Measurements from ENCODE around the gene KDM6B. TPM values are rescaled to one million over a fixed set of nuclear protein-coding genes. Genes with fewer than 3 reads are reported as not detected.

Gene KDM6B
- total RNA-seq, 1 donor from 2014 or later, result 2.7 TPM

DNA sequence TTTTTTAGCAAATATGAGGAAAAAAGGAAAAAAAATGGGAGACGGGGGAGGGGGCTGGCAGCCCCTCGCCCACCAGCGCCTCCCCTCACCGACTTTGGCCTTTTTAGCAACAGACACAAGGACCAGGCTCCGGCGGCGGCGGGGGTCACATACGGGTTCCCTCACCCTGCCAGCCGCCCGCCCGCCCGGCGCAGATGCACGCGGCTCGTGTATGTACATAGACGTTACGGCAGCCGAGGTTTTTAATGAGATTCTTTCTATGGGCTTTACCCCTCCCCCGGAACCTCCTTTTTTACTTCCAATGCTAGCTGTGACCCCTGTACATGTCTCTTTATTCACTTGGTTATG, 19.6 kb downstream of the KDM6B start:
- H3K4me3 ChIP-seq (ENCODE audit: low read depth, low read length), result no peak overlapping the region
- TF ChIP-seq, protein P1, sequence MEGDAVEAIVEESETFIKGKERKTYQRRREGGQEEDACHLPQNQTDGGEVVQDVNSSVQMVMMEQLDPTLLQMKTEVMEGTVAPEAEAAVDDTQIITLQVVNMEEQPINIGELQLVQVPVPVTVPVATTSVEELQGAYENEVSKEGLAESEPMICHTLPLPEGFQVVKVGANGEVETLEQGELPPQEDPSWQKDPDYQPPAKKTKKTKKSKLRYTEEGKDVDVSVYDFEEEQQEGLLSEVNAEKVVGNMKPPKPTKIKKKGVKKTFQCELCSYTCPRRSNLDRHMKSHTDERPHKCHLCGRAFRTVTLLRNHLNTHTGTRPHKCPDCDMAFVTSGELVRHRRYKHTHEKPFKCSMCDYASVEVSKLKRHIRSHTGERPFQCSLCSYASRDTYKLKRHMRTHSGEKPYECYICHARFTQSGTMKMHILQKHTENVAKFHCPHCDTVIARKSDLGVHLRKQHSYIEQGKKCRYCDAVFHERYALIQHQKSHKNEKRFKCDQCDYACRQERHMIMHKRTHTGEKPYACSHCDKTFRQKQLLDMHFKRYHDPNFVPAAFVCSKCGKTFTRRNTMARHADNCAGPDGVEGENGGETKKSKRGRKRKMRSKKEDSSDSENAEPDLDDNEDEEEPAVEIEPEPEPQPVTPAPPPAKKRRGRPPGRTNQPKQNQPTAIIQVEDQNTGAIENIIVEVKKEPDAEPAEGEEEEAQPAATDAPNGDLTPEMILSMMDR (conservative IDR thresholded peaks at IDR 0.05; ENCODE audit: low read depth, low read length), result no peak
- no peak for DNase-seq (ENCODE audit: low read depth)

DNA sequence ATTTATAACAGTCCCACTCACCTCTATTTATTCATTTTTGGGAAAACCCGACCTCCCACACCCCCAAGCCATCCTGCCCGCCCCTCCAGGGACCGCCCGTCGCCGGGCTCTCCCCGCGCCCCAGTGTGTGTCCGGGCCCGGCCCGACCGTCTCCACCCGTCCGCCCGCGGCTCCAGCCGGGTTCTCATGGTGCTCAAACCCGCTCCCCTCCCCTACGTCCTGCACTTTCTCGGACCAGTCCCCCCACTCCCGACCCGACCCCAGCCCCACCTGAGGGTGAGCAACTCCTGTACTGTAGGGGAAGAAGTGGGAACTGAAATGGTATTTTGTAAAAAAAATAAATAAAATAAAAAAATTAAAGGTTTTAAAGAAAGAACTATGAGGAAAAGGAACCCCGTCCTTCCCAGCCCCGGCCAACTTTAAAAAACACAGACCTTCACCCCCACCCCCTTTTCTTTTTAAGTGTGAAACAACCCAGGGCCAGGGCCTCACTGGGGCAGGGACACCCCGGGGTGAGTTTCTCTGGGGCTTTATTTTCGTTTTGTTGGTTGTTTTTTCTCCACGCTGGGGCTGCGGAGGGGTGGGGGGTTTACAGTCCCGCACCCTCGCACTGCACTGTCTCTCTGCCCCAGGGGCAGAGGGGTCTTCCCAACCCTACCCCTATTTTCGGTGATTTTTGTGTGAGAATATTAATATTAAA, 20.2 kb downstream of the KDM6B start:
- DNase-seq (ENCODE audit: low read depth), result no peak
- no peak overlapping the region for H3K4me3 ChIP-seq (ENCODE audit: low read depth, low read length)
- TF ChIP-seq, protein P1 (conservative IDR thresholded peaks at IDR 0.05; ENCODE audit: low read depth, low read length), result no peak

DNA sequence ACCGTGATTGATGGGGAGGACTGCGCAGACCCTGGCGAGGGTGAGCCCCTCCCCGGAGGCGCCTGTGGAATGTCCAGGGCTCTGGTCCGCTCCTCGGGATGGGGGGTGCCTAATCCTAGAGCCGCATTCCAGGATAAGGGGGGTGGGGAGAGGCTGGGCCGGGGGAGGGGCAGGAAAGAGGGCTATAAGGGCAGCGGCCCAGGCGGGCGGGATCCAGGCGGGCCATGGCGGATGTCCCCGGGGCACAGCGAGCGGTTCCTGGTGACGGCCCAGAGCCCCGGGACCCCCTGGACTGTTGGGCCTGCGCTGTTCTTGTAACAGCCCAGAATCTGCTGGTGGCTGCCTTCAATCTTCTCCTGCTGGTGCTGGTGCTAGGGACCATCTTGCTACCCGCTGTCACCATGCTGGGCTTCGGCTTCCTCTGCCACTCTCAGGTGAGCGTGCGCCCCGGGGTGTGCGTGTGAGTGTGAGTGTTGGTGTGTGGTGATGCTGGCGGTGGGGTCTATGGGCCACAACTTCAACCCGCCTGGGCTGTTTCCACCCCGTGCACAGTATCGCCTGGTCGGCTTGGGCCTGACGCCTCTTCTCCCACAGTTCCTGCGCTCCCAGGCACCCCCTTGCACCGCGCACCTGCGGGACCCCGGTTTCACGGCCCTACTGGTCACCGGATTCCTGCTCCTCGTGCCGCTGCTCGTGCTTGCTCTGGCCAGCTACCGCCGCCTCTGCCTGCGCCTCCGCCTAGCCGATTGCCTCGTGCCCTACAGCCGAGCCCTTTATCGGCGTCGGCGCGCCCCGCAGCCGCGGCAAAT, 21.0 kb downstream of the KDM6B start, which contains the start of gene TMEM88:
Gene TMEM88 (plus strand): TSS at position 216 of the 809 bp plus-strand sequence. CDS start 9 bp downstream, at position 225.
- DNase-seq (ENCODE audit: low read depth), result no peak
- TF ChIP-seq, protein P1 (conservative IDR thresholded peaks at IDR 0.05; ENCODE audit: low read depth, low read length), result no peak
- peak within 1 kb of the TSS; percentile 95 for H3K4me3 ChIP-seq (ENCODE audit: low read depth, low read length)

DNA sequence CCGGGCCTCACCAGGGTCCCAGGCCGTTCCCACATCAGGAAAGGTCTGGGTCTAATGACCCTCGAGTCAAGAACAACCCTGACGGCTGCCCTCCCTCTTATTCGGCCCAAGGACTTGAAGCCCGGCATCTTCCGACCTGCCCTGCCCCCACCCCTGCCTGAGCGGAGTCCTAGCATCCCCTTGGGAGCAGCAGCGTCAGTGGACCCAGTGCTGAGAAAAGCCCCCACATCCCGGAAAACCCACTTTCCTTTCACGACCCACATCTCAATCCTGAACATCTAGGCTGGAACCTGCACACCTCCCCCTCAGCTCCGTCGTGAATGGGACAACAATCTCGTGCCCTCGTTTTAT, 21.6 kb downstream of the KDM6B start:
- no peak overlapping the region for H3K4me3 ChIP-seq (ENCODE audit: low read depth, low read length)
- no peak for DNase-seq (ENCODE audit: low read depth)
- TF ChIP-seq, protein P1 (conservative IDR thresholded peaks at IDR 0.05; ENCODE audit: low read depth, low read length), result no peak

DNA sequence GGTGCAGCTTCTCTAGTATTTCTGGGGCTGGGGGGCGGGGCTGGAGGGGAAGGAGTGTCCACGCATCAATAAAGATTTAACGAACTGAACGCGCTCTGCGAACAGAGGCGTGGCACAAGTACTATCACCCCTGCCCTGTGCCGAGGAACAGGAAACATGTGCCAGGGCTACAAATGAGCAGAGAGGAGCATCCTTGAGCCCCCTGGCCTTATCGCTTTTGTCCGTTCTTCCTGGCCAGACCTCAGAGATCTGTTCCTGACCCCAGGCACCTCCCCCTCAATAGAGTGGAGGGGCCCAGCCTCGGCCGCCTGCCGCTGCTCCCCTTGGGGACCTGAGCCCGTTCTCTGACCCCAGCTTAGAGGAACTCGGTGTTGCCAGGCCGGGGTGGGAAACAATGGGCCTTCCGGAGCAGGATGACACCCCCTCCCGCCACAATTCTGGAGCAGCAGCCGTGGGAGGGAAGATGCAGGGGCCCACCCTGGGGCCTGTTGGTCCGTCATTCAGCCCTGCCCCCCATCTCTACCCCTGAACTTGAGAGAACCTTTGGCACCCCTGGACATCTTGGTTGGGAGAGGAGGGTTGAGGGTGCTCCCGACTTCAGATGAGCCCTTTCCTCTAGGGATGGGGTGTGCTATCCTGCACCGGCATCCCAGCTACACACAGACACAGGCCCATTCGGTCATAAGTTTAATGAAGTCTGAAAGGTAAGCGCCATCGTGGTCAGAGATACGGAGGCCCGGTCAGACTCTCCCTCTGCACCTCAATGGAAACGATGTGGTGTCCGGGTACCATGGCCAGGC, 22.2 kb downstream of the KDM6B start:
- TF ChIP-seq, protein P1 (conservative IDR thresholded peaks at IDR 0.05; ENCODE audit: low read depth, low read length), result no peak
- no peak for DNase-seq (ENCODE audit: low read depth)
- H3K4me3 ChIP-seq (ENCODE audit: low read depth, low read length), result peak overlapping the region; percentile 95

DNA sequence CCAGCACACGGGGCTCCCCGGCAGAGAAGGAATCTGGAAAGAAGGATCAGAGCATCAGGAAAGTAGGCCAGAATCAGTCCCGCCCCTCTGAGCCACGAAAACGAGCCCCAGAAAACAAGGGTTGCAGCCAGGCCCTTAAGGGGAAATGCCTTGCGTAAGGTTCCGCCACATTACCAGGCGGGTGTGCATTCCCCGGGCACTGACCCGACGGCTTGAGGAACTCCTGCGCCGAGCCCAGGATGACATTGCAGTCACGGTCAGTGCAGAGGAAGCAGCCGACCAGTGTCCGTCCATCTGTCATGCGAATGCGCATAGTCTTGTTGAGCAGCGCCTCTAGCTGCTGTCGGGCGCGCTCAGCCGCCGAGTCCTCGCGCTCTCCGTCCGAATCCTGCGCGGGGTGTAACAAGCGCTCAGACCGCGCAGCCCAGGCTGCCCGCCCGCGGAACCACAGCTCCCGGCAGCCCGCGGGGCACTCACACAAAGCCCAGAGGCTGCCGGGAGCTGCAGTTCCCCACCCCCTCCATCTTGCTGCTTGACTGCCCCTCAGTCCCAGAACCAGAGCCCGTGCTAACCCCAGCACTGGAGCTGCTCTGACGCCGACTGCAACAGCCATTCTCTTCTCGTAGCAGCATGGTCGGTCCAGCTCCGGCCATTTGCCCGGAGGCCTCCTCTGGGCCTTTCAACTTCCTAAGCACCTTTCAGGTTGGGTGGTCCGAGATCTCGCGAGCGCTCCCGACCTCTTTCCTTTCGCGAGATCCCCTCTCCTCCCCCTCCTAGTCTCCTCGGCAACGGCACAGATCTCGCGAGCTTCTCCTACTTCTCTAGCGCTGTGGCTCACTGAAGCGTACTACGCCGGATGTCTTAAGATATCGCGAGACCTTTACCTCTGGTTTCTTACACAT, 23.0 kb downstream of the KDM6B start, which contains the start of gene NAA38:
Gene NAA38 (minus strand): TSS at position 749 of the 902 bp plus-strand sequence. CDS start 96 bp downstream, at position 653.
- peak within 1 kb of the TSS; percentile 95 for H3K4me3 ChIP-seq (ENCODE audit: low read depth, low read length)
- TF ChIP-seq, protein P1 (conservative IDR thresholded peaks at IDR 0.05; ENCODE audit: low read depth, low read length), result peak; percentile 42
- DNase-seq (ENCODE audit: low read depth), result peak; percentile 99

Measured in epithelial cell of proximal tubule (primary cell).